HG02884 (cell line): ENCODE results near the gene ATP6V1E1.

ENCODE experiments used
- ATAC-seq: cut with Tn5 transposase; IDR thresholded peaks from one replicate; pipeline ENCODE4 v1.9.1; 2021; ENCODE audit warnings: mild to moderate bottlenecking, moderate library complexity; ENCODE audit not compliant: unreplicated experiment

ATP6V1E1 gene

GRCh38 chr22:17634696-17635095 lies 6.1 kb upstream of the ATP6V1E1 start:
- no peak for ATAC-seq

DNA sequence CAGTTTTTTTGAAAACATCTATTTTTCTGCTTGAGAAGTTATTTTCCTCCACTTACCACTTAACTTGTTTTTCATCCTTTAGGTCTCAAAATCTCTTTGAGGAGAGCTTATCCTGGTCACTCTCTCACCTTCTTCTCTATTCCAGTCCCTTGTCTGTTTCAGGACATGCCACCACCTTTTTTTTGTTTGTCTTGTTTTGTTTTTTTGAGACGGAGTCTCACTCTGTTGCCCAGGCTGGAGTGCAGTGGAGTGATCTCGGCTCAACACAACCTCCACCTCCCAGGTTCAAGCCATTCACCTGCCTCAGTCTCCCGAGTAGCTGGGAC lies 5.4 kb upstream of the ATP6V1E1 start:
- no peak for ATAC-seq

GRCh38 chr22:17633217-17633997 lies 4.9 kb upstream of the ATP6V1E1 start:
- no peak for ATAC-seq

- no peak for ATAC-seq
These were observed 2.6 kb upstream of the ATP6V1E1 start for GRCh38 chr22:17631076-17631565.

GRCh38 chr22:17629641-17630040 lies 1.1 kb upstream of the ATP6V1E1 start:
- ATAC-seq = no peak

- no peak for ATAC-seq
These were observed 582 bp upstream of the ATP6V1E1 start for GRCh38 chr22:17629173-17629489.

DNA sequence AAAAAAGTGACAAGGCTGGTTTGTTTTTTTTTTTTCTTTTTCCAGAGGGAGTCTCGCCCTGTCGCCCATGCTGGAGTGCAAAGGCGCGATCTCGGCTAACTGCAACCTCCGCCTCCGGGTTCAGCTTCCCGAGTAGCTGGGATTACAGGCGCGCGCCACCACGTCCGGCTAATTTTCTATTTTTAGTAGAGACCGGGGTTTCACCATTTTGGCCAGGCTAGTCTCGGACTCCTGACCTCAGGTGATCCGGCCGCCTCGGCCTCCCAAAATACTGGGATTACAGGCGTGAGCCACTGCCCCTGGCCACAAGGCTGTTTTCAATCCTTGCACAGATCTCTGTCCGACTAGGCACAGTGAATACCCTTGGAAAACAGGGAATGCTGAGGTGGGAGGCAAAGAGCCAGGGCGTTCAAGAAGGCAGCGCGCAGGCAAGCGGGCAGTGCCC lies 566 bp downstream of the ATP6V1E1 start:
- ATAC-seq = no peak

DNA sequence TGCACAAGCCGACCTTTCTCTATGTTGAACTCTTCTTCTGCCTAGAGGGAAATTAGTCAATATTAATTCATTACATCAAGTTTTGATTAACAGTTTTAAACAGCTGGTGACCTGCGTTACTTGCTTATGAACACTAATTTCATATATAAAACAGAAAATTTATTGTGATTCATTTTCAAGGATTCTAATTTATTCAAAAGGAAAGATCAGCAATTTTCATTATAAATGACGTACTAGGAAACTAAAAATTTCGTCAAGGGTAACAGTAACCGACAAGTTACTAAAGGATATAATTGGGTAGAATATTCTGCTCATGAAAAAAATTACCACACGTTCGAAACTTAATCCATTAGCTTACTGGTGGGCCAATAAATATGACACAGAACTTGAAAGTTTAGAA lies 15.3 kb downstream of the ATP6V1E1 start:
- ATAC-seq = no peak

DNA sequence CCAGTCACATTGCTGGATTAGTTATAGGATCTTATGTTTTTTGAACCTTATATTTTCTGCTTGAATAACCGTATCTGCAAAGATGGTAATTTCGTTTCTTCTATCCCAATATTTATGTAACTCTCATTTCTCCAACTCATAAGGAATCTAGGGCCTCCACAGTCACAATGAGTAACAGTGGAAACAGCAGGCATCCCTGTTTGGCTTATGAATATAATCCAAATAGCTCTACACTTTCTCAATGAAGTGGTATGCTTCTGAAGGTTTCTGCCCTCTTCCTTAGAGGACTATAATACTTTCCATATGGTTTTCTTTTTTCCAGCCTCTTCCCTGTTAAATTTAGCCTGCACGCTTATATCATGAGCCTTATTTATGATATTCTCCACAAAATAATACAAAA lies 16.5 kb downstream of the ATP6V1E1 start:
- ATAC-seq = no peak

DNA sequence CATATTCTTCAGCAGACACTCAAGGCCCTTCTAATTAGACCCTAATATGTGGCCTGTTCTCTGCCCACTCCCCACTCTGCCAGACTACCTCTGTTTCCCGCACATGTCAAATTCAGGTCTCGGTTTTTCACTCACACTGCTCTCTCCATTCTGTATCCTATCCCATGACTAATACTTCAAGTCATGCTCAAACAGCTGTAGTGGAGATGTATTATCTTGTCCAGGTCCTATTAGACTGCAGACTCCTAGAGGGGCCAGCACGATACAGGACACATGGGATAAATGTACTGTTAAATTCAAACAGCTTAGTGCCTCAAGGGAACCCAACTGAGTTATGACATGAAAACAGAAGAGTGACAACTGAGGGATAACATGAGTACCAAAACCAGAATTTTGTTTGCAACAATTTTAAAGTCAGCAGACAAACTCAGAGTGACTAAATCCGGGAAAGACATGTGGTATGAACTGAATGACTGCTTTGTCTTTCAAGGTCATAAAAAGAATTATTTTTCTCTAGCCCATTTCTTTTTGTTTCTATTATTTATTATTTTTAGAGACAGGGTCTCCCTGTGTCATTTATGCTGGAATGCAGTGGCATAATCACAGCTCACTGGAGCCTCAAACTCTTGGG lies 20.5 kb downstream of the ATP6V1E1 start:
- ATAC-seq = no peak

GRCh38 chr22:17606496-17606895 lies 22.1 kb downstream of the ATP6V1E1 start:
- no peak for ATAC-seq

DNA sequence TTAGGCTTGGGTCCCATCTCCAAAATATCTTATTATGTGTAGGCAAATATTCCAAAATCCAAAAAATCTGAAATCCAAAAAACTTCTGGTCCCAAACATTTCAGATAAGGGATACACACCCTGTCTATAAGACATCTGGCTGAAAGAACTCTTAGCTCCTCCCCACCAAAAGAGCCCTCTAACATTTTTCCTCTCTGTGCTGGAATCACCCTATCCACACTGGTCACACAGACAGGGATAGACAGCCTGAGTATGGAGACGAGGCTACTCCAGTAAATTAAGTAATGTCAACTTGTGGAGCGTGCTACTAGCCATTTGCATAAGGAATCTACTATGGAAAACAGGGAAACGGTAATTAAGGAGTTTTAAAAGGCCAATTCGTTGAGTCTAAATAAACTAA lies 24.9 kb downstream of the ATP6V1E1 start:
- ATAC-seq = no peak

DNA sequence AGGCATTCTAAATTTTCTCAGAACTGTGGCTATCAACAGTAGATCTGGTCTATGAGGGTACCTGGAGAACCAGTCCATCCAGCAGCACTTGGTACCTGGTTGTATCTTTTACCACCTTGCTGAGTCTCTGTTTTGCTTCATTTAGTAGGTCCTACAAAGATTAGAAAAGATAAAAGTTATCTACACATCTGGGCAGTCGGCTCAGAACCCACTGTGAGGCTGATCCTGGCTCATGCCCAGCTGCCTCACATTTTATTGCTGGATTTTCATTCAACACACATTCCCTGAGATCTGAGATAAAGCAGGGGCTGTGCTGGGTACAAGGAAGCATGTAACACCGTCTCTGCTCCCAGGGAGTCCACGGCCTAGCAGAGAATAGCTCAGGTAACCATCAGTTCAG lies 27.5 kb downstream of the ATP6V1E1 start:
- no peak for ATAC-seq

- ATAC-seq = no peak
These were observed 30.2 kb downstream of the ATP6V1E1 start for GRCh38 chr22:17598318-17598717.

DNA sequence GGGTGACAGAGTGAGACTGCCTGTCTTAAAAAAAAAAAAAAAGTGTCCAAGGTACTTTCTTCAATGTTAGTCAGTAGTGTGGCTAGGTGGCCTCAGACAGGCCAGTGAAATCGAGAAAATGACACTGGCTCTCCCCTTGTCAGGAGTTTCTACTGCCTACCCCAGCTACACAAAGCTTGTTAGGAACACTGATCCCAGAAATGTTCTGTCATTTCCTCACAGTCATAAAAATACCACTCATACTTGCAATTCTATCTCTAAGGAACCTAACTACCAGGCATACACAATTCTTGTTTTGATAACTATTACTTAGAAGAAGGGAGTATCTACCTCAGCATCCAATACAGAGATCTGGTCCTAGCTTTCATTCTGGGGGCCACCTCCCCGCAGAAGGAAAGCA lies 31.3 kb downstream of the ATP6V1E1 start:
- no peak for ATAC-seq

GRCh38 chr22:17596226-17596625 lies 32.3 kb downstream of the ATP6V1E1 start:
- no peak for ATAC-seq

DNA sequence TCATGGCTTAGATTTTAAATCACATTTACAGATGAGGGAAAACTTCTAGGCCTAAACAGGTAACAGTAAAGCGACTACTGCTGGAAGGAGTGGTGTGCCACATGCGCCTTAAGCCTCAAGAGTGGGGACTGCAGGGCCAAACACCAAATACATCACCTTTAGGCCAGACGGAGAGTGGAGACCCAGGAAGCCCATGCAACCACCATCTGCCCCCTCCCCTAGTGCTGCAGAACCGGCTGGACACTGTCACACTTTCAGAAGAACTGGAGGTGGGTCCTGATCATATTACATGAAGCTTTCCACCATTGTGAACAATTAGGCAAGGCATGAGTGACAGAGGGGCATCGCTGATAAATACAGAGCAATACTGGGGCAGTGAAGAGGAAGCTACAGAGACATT lies 36.3 kb downstream of the ATP6V1E1 start:
- ATAC-seq = no peak

DNA sequence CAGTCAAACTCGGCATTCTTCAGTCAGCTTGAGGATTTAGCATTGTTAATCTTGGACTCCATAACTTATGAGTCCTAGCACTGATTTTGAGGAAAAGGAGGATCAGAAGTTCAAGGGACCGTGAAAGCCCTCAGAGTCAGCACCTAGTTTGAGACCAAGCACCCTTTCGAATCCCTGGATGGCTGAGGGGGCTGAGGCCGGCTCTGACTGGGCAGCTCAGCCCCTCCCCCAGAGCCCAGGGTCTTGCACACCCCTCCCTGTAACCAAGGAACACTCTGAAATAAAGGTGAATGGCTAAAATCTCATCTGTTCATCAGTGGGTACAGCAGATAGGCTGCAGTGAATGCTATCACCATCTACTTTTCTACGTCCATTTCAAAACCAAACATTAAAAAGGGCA lies 38.0 kb downstream of the ATP6V1E1 start:
- ATAC-seq = no peak

GRCh38 chr22:17589810-17590375 lies 38.7 kb downstream of the ATP6V1E1 start:
- ATAC-seq = no peak

DNA sequence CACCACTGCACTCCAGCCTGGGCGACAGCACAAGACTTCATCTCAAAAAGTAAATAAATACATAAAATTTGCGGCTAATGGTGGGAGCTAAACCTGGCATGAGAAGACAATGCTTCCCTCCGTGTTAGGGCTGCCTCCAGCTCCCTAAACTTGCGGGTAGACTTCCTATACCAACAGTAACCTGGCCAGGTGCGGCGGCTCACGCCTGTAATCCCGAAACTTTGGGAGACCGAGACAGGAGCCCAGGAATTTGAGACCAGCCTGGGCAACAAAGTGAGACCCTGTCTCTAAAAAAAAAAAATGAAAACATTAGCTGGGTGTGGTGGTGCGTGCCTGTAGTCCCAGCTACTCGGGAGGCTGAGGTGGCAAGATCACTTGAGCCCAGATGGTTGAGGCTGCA lies 39.9 kb downstream of the ATP6V1E1 start:
- no peak for ATAC-seq

DNA sequence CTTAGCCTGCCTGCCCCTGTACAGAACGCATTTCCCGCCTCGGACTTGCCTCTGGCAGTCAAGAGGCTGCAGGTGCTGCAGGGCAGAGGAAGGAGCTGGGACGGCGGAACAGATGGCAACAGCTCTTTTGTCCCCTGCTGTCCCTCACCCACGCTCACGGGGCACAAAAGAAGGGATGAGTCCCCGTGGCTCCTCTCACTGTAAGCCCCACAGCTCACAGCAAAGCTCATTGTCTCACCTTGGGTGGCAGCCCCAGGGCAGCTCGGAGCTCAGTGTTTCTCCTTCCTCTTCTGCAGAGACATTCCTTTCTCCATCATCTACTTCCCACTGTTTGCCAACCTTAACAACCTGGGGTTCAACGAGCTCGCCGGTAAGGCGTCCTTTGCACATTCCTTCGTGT lies 40.9 kb downstream of the ATP6V1E1 start:
- ATAC-seq = no peak

GRCh38 chr22:17586831-17587440 lies 41.6 kb downstream of the ATP6V1E1 start:
- ATAC-seq = no peak
